ENCODE data around the gene CCDC187. TPM values are rescaled to one million over a fixed set of nuclear protein-coding genes. Genes with fewer than 3 reads are reported as not detected.

CCDC187 gene
- total RNA-seq, 1 experiment from 2014 or later = 0.05 TPM

GRCh38 chr9:136258299-136258625 lies 45.6 kb downstream of the CCDC187 start:
- DNase-seq (ENCODE audit: extremely low read depth, low read depth) = no peak

DNA sequence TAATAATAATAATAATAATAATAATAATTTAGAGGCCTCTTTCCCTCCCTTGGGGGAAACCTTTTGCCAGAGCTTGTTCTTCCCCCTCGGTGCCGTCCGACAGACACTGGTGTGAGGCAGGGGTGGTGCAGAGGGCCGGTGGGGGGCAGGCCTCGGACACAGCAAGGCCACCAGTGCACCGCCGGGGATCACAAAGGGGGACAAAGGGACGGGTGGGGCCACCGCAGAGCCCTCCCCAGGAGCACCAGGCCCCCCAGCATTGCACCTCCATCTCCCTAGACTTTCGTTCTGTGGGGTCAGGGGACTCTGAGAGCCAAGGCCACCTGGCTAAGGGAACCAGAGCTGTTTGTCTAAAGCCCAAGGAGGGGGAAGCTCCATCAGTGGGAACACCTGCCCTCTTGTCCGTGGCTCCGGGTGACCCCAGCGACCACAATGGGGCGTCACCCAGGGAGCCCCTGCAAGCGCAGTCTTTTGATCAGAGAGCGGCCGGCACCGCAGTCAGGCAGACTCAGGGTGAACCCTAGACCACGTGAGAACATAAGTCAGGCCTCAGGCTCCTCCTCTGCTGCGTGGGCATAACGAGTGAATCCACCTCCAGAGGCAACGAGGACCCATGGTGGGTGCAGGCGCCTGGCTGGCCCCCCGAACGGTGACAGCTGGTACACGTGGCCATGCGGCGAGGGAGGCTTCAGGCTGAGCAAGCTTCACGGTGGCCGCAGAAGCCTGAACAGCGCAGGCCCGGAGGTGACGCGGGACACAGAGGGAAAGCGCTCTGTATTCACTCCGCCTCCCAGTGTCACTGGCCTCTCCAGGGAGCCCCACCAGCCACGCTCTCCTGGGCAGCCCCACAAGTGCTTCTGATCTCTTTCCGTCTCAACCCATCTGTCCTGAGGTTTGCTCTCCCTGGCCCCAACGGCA lies 46.3 kb downstream of the CCDC187 start:
- no peak for DNase-seq (ENCODE audit: extremely low read depth, low read depth)

- DNase-seq (ENCODE audit: extremely low read depth, low read depth) = no peak
These were observed 47.7 kb downstream of the CCDC187 start for GRCh38 chr9:136255896-136256890.

GRCh38 chr9:136255166-136255538 lies 48.7 kb downstream of the CCDC187 start:
- no peak for DNase-seq (ENCODE audit: extremely low read depth, low read depth)

- no peak for DNase-seq (ENCODE audit: extremely low read depth, low read depth)
These were observed 49.3 kb downstream of the CCDC187 start for GRCh38 chr9:136254381-136255165.

DNA sequence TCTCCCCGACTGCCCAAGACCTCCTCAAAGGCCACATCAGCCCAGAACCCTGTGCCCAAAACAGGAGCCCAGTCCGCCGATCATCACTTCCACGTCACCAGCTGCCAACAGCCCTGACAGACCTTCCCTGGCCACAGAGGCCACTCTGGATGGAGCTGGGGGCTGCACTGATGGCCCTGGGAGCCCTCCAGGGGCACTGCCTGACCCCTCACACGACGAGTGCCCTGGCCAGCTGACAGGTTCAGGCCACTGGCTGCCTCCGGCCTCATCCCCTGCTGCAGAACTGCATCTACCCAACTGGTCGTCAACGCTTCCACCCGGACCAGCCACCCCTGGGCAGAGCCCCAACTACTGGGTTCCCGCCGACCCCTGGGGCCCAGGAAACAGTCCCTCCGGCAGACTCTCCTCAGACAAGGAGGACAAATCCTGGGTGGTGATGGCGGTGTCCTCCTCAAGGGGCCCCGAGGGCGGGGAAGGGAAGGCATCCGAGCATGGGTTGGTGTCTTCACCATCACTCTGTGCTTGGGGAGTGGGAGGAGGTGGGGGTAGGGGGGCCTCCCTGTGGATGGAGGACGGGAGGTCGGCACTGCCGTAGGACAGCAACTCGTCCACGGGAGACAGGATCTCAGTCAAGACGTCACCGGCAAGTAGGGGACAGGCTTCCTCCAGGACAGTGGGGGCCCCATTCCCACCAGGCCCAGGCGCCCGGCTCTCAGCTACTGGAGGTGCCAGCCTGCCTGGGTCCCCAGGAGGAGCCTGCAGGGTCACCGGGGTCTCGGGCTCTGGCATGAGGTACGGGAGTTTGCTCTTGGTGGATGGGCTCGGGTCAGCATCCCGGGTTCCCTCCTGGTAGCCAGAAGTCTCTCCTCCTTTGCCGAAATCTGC lies 50.4 kb downstream of the CCDC187 start:
- DNase-seq (ENCODE audit: extremely low read depth, low read depth) = no peak

- no peak for DNase-seq (ENCODE audit: extremely low read depth, low read depth)
These were observed 51.0 kb downstream of the CCDC187 start for GRCh38 chr9:136252846-136253245.

DNA sequence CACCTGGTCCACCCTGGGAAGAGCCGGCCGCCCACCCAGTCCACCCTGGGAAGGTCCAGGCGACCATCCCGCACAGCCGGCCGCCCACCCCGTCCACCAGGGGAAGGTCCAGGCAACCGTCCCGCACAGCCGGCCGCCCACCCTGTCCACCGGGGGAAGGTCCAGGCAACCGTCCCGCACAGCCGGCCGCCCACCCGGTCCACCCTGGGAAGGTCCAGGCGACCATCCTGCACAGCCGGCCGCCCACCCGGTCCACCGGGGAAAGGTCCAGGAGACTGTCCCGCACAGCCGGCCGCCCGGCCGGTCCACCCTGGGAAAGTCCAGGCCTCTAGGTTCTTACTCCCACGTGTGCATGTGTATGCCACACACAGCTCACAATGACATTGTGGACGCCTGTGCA lies 51.6 kb downstream of the CCDC187 start:
- DNase-seq (ENCODE audit: extremely low read depth, low read depth) = no peak

DNA sequence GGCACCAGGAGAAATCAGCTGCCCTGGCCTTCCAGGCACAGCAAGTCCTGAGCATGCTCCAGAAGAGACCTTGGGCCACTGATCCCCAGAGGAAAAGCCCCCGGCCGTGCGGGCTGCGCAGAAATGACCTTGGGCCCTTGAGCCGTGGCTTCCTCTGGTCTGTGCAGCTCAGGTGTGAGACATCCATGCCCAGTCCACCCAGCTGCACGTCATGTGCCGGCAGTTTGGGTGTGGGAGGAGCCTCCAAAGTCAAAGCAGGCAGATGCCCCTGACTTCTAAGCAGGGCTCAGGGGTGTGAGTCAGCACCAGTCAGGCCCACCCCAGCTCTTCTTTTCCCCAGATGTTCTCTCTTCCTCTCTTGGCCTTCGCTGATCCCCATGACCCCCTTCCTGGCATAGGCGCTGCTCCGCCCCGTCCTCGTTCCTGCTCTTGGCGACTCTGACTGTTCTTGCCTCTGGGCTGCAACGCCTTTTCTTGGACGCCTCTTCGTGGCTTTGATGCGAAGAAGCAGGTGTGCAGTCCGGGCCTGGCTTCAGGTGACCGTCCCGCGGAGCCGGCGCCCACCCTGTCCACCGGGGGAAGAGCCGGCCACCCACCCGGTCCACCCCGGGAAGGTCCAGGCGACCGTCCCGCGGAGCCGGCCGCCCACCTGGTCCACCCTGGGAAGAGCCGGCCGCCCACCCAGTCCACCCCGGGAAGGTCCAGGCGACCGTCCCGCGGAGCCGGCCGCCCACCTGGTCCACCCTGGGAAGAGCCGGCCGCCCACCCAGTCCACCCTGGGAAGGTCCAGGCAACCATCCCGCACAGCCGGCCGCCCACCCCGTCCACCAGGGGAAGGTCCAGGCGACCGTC lies 52.4 kb downstream of the CCDC187 start:
- no peak for DNase-seq (ENCODE audit: extremely low read depth, low read depth)

DNA sequence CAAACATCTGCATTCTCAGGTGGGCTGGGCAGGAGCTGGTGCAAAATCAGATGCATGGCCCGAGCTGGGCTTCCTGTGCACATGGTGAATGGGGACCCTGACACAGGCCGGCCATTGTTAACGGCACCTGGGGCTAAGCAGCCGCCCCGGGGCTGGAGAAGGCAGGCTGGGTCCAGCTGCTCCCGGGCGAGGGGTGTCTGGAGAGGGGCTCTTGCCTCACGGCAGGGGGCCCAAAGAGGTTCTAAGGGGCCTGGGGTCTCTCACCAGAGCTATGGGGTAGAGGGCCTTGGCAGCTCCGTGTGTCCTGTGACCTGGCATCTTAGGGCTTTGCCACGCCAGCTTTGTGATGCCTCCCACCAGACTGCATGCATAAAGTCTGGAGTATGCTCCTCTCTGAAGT lies 53.2 kb downstream of the CCDC187 start:
- DNase-seq (ENCODE audit: extremely low read depth, low read depth) = no peak

GRCh38 chr9:136249877-136250559 lies 53.9 kb downstream of the CCDC187 start:
- DNase-seq (ENCODE audit: extremely low read depth, low read depth) = no peak

DNA sequence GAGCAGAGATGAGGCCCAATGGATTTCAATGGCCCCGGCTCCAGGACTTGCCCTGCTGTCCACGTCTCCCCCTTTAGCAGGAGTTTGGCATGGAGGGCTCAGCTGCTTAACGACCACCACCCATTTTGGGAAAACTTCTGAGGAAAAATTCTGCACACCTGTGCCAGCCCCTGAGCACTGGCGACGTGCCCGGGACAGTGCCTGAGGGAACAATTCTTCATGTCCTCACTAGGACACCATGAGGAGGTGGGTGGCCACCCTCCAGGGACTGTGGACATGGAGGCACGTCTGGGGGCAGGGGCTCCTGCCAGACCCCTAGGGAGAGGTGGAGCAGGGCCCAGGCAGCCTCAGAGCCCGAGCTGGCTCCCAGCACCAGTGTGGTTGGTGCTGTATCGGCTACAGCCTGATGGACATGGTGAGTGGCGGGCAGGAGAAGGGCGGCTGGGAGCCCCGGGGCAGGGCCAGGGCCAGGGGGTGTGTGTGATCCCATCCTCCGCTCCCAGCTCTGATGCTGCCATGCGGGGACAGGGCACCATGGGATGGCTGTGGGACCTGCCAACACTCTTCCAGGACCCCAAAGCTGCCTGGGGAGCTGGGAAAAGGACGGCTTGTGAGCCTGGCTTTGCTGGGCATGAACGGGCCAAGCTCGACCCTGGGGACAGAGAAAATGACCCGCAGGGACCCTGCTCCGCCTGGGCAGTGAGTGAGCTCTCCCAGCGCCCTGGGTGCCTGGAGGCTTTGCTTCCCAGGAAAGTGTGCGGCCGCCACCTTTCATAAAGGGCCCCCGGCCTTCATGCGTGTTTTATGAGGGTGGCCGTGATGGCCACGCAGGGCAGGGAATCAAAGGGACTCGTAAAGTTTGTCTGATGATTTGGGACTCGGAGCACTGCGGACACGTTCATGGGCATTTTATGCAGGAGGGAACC lies 54.7 kb downstream of the CCDC187 start:
- DNase-seq (ENCODE audit: extremely low read depth, low read depth) = no peak

DNA sequence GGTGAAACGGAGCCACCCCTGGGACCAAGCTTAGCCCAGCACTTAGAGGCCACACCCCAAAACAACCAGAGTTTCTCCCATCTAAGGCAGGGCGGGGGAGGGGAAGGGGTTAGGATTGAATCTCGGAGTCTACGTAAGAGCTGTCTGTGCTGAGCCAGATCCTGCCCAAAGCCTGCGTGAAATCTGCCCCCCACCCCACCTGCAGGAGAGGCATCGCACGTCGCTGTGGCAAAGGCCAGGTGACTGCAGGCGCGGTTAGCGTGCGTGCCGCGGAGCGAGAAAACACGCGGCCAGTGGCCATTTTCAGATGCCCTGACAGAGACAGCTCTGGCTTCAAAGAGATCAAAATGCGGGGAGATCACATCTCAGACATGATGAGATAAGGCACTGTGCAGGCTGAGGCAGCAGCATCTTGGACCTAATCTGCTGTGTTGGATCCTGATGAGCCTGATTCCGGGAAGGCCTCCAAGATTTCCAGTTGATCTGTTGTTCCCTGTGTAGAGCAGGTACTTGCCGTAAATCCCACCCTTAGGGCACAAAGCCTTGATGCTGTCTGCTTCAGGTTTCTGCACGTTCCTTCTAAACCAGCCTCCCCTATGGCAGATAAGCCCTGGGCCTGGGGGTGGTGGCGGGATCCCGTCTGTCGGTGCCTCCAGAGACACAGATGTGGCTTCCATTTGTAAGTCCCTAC lies 55.8 kb downstream of the CCDC187 start:
- no peak for DNase-seq (ENCODE audit: extremely low read depth, low read depth)

- DNase-seq (ENCODE audit: extremely low read depth, low read depth) = no peak
These were observed 56.4 kb downstream of the CCDC187 start for GRCh38 chr9:136247551-136247916.

DNA sequence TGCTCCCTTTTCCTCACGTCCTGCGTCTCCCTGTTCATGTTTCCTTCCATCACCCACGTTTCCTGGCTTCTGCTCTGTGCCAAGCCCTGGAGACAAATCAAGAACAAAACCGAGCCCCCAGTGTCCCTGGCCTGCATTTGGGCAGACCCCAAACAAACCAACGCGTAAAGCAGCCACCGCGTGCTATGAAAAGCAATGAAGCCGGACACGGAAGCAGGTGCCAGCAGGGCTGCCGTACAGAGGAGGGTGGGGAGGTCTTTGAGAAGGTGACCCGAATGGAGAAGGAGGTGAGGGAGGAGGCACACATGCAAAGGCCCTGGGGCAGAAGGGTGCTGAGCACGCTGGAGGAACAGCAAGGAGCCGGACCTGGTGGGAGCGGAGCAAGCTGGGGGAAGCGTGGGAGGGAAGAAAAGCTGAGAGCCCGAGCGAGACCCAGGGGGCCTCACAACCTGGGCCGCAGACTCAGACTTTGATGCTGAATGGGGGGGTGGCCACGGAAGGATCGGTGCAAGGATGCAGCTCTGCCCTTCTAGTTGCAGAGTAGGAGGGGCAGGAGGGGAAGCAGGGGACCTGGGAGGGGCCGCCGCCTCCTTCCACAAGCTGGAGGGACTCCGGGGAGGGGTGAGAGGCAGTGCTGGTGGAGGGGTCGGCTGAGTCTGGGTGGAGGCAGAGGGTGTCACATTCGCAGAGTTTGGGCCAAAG lies 56.9 kb downstream of the CCDC187 start:
- no peak for DNase-seq (ENCODE audit: extremely low read depth, low read depth)

All from NCI-H460 (cell line).